PFSK-1 (cell line): ENCODE results near the gene USP5.

Experiments used
- FOXP2 ChIP-seq: optimal IDR thresholded peaks from 2 replicates; pipeline ENCODE3; 2011; ENCODE audit warnings: borderline replicate concordance, control low read depth, inconsistent platforms; ENCODE audit not compliant: insufficient read depth; ENCODE audit errors: extremely low read length, extremely low read depth
- POLR2AphosphoS5 ChIP-seq: IDR thresholded peaks from 2 replicates; pipeline ENCODE4 v1.6.1; 2012; ENCODE audit warnings: low read depth, mild to moderate bottlenecking, control low read depth, low read length, moderate library complexity
- REST ChIP-seq, 2 experiments: IDR thresholded peaks; 2 replicates each; pipeline versions ENCODE4 v1.6.1 to v1.8.0; 2011 to 2012; ENCODE audit warnings: low read depth in 2 of 2, low read length in 2 of 2, control low read depth in 1 of 2, inconsistent platforms in 1 of 2, mild to moderate bottlenecking in 1 of 2, moderate library complexity in 1 of 2; ENCODE audit not compliant: insufficient read depth in 1 of 2
- SIN3A ChIP-seq: IDR thresholded peaks from 2 replicates; pipeline ENCODE4 v1.6.1; 2012; ENCODE audit warnings: mild to moderate bottlenecking, low read length, moderate library complexity, borderline replicate concordance; ENCODE audit not compliant: insufficient read depth
- TAF1 ChIP-seq: IDR thresholded peaks from 2 replicates; pipeline ENCODE4 v1.6.1; 2012; ENCODE audit warnings: low read length, control low read depth, borderline replicate concordance; ENCODE audit not compliant: insufficient read depth

The USP5 gene

GRCh38 chr12:6866163-6866919 is 14.4 kb downstream of the USP5 start:
- TF ChIP-seq FOXP2 (no peak), POLR2AphosphoS5 (no peak), TAF1 (no peak), SIN3A (no peak)

- no peak for TF ChIP-seq TAF1
- no peak for TF ChIP-seq REST (IDR thresholded peaks at IDR 0.05; ENCODE audit: insufficient read depth in 1 of 2, low read depth in 2 of 2, low read length in 2 of 2)
- no peak for TF ChIP-seq POLR2AphosphoS5
- TF ChIP-seq SIN3A, result no peak
- TF ChIP-seq FOXP2, result no peak
Measured at GRCh38 chr12:6866920-6867412, 15.0 kb downstream of the USP5 start.

GRCh38 chr12:6867413-6868210 is 15.7 kb downstream of the USP5 start, which contains the start of gene TPI1:
Gene TPI1, plus strand, starts transcription at chr12:6867531. Its CDS starts 36 bp downstream, at chr12:6867567.
- TF ChIP-seq FOXP2 (no peak), REST (IDR thresholded peaks at IDR 0.05; ENCODE audit: insufficient read depth in 1 of 2, low read depth in 2 of 2, low read length in 2 of 2) (peak; percentile 21 to 44; a peak in 1 of 4 replicates), SIN3A (peak; percentile 38; the same call in 1 of the 2 replicates), POLR2AphosphoS5 (peak; percentile 97), TAF1 (peak; percentile 96; the same call in 1 of the 2 replicates)

GRCh38 chr12:6868211-6869048 is 16.5 kb downstream of the USP5 start:
- no peak for TF ChIP-seq REST (IDR thresholded peaks at IDR 0.05; ENCODE audit: insufficient read depth in 1 of 2, low read depth in 2 of 2, low read length in 2 of 2)
- no peak for TF ChIP-seq SIN3A
- no peak for TF ChIP-seq TAF1
- no peak for TF ChIP-seq FOXP2
- no peak for TF ChIP-seq POLR2AphosphoS5
